SW 1271 (cell line): ENCODE data around the gene CD226.
A peak's percentile ranks its signal among the peaks of the same experiment; 100 is the strongest.
"Not testable (repeated sequence)": the region's sequence is repeated elsewhere in the genome, so short reads cannot be mapped to it uniquely, and the experiment has no call there.

Source experiments
- DNase-seq, 2 experiments: peaks; one replicate each; lab custom pipeline; 2025; lab: John Stamatoyannopoulos, UW

Gene CD226

DNA sequence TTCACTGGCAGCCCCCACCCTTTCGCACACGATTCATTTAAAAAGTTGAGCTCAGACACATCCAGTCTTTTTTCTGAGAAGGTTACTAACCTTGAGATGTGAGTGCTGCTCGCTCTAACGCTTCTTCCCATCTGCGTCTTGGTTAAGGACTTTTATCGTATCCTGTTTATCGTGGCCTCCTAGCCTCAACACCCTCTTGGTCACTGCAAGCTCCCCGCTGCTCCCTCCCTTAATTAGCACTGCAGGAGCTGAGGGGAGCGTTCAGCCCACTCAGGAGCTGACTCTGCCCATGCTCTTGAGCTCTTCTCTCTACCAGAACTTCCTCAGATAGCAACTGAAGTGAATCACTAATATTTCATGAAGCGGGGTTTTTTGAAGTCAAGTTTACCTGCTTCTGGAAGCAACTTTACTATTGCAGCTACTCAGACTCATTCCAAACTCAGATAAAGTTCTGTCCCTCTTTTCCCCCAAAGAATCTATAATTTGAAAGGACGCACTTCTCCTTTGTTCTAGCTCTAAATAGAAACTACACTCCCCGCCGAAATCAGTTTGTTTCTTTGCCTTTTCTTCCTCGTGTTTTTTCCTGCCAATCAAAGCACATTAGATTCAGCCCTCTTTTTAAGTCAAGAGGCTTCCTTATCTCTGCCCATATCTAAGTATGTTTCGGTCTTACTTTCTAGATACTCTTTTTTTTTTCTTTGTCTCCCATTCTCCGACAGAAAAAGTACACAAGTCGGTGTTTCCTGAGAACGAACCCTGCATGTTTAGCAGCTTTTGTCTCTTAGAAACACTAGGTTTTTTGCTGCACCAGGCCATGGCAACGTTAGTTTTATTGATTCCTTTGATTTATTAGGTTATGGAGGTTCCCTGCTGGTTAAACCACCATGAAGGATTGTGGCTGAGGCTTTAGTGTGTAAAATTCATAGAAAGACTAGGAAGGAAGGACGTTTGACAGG lies 9.3 kb upstream of the CD226 start:
- DNase-seq, result no peak

DNA sequence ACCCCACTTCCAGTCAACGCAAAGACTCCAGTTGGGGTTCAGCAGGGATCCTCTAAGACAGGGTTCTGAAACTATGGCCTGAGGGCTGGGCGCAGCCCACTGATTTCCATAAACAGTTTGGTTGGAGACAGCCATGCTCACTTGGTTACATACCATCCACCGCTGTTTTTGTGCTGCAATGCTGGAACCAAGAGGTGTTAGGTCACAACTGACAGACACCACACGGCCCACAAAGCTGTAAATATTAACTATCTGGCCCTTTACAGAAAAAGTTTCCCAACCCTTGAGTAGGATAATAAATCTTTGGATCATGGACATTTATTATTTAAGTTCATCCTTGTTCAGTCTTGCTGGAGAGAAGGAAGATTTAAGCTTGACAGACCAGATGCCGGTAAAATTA lies 8.4 kb upstream of the CD226 start:
- no peak for DNase-seq

DNA sequence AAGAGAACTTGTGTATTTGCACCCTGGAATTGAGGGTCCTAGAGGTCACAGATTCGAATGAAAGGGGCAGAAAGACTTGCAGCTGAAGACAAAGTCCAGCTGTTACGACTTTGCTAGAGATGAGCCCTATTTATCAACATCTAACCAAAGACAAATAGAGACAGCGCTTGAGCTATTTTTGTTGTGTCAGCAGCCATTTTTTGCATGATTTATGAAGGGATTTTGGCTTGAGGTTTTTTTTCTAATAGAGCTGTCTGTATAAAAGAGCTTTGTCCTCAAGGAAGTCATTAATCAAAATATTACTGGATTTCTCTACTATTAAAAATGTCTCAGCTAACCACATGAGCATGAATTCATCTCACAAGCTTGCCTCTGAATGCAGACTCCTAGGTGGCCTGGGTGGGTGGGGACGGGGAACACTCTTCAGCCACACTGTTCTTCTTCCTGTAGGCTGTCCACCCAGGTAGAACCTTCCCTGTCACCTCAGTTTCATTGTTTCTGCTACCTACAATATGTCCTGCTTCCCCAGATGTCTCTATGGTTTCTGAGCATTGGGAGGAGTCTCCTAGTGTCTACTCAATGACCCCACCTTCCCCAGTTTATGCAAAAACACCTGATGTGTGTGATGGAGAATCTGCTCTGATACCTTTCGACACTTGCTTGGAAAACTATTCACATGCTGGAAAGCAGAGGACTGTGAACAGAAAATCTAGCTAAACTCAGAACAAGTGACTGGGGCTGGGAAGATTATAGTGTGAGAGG lies 7.2 kb upstream of the CD226 start:
- no peak for DNase-seq

DNA sequence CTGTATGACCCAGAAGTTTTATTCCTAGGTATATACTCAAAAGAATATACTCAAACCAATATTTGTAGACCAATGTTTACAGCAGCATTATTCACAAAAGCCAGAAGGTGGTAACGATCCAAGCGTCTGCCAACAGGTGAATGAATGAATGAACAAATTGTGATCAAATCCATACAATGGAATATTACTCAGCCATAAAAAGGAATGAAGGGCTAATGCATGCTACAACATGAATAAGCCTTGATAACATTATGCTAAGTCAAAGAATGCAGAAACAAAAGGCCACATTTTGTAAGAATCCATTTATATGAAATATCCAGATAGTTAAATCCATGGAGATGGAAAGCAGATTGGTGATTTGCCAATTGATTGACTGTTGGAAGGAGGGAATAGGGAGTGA lies 5.5 kb upstream of the CD226 start:
- DNase-seq, result no peak

DNA sequence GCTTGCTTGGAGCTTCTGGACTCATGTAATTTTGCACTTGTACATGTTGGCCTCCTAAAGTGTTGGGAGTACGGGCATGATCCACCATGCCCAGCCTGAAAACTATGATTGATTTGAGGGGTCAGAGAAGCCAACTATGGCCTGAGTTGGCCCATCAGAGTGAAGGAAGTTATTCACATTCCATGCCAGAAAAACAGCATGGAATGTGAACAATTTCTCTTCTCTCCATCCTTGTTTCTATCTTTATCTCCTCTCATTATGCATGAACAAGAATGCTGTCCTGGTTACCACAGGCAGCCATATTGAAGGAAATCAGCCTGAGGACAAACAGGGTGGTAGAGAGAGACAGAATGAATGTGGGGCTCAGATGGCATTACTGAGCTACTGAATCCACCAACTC lies 3.5 kb upstream of the CD226 start:
- no peak for DNase-seq

DNA sequence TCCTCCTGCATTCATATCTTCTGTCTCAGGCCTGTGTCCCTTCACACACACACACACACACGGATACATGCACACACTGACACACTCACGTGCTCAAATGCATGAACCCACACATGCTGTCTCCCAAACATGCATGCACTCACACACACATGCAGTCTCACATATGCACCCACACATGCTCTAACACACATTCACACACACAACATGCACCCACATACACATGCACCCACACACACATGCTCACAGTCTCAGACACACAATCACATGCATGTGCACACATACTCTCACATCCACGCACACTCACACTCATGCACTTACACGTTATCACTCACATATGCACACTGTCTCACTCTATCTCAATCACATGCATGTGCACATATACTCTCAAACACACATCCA lies 1.9 kb upstream of the CD226 start:
- DNase-seq, result no peak

DNA sequence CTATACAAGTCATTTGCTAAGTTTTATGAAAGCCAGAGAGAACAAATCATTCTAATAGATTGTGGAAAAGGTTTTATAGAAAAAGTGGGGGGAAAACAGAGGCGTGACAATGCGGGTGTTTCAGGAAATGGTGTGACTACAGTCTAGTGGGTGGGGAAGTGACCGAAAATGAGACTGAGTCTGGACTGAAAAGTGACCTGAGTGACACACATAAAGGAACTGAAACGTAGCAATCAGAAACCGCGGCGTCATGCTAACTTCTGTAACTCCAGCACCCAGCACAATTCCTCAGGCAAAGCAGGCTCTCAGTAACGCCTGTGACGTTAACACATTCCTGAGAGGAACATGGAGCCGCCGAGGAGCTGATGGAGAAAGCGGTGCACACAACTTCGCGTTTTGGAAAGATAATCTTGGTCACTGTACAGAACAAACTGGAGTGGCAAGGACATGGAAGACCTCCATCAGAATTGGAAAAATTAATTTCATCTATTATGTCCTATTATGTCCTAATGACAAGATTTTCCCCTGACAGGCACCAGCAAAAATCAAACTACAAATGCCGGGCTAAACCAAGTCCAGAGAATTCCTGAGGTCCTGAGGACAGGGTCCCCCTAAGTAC lies 1.4 kb upstream of the CD226 start:
- no peak for DNase-seq

DNA sequence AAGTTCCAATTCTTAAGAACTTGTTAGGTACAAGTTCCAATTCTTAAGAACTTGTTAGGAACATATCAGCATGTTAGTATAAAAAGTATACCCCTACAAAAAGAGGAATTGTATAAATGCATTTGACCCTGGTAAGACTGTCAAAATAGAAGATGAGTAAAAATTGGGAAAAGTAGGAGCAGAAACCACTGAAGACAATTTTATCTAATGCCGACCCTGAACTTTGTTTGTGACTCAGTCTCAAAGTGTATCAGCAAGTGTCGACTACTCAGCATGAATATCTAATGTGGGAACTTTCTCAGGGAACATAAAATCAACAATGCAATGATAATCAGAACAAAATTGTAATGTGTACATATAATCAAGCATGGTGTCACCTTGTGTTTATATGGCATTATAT lies 583 bp upstream of the CD226 start:
- DNase-seq, result no peak

DNA sequence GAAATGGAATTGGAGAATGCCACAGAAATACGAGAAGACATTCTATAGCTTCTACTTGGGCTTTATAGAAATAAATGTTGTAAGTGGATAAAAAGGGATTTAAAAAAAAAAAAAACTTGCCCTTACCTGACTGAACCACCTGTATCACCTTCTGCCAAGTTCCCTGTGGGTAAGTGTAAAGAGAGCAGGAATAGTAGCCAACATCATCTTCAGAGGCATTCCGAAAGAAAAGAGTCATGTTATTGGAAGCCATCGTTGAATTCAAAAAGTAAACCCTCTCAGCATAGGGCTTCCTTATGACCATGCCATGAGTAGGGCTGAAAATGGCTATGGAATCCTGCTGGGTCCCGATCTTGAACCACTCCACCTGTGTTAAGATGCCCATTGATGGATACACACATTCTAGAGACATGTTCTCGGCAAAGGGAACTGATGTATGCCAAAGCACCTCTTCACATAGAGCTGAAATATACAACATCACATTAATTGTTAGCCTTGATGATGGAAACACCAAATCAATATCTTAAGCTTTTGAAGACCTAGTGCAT lies 991 bp downstream of the CD226 start:
- DNase-seq, result no peak

DNA sequence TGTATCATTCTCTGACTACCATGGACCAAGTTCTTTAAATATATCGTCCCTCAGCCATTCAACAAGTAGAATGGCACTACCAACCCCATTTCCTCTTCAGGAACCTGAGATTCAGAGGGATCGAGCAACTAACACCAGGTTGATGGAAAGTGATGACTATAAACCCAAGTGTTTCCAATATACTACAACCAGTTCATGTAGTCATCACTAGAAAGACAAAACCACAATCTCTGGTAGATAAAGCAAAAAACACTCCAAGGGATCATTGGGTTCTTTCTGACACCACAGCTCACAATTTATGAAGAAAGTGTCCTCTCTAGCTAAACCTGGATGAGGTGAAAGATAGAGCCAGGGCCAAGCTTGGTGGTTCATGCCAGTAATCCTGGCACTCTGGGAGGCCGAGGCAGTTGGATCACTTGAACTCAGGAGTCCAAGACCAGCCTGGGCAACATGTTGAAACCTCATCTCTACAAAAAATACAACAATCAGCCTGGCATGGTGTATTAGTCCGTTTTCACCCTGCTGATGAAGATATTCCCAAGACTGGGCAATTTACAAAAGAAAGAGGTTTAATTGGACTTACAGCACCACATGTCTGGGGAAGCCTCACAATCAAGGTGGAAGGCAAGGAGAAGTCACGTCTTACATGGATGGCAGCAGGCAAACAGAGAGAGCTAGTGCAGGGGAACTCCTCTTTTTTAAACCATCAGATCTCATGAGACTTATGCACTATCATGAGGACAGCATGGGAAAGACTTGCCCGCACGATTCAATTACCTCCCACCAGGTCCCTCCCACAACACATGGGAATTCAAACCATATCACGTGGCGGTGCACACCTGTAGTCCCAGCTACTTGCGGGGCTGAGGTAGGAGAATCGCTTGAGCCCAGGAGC lies 2.2 kb downstream of the CD226 start:
- no peak for DNase-seq

DNA sequence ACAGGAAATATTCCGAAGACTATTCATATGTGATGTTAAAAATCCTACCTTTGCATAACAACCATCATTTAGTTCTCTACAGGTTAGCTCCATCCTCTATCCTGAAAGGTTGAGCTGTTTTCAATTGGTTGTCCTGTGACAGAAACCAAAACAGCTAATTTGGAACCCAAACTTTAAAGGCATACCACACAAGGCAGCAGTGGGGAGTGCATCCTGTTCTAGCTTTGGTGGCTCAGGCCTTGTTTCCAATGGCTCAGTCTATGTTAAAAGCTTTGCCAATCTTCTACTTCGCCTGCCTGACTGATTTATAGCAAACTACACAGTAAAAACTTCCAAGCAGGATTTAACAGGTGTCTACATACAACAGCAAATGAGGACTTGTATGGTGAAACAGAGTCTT lies 3.2 kb downstream of the CD226 start:
- DNase-seq, result no peak

DNA sequence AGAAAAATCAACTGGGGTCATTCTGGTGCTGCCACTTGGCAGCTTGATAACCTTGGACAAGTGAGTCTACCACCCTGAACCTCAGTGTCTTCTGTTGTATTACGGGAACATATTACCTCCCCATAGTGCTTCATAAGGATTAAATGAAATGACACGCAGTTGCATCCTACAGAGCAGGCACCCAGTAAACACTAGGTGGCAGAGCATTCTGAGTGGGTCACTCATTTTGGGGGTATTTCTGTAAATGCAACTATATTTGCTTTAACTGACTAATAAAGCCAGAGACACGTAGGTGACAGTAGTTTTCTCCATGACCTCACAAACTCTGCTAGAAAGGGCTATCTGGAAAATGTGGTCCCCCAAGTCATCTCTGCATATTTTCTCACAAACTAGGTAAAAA lies 4.7 kb downstream of the CD226 start:
- DNase-seq, result no peak

DNA sequence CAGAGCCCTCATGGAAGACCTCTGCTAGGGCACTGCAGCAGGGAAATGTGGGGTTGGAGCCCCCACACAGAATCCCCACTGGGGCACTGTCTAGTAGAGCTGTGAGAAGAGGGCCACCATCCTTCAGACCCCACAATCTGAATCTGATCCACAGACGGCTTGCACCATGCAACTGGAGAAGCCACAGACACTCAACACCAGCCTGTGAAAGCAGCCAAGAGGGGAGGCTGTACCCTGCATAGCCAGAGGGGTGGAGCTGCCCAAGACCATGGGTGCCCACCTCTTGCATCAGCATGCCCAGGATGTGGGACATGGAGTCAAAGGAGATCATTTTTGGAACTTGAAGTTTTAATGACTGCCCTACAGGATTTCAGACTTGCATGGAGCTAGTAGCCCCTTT lies 6.5 kb downstream of the CD226 start:
- no peak for DNase-seq

DNA sequence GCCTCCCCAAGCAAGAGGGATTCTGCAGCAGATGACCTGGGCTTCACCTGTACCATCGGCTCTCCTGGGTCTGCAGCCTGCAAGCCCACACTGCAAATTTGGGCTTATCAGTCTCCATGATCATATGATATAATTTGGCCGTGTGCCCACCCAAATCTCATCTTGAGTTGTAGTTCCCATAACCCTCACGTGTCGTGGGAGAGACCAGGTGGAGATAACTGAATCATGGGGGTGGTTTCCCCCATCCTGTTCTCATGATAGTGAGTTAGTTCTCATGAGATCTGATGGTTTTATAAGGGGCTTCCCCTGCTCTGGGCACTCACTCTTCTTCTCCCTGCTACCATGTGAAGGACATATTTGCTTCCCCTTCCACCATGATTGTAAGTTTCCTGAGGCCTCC lies 7.9 kb downstream of the CD226 start:
- DNase-seq, result not testable (repeated sequence)

DNA sequence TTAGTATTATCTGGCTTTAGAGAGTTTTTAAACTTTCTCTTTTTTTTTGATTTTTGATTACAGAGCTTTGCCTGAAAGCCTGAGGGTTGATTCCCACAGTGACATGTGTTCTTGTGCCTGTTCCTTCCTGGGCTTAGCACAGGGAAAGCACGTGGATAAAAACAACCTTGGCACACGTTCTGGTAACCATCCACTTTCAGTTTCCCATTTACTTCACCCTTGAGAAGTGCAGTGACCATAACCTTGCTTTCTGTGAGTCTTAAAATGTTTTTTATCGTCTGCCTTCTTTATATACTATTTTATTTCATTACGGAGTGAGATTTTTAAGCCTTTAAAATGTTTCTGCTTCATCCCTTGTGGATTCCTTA lies 11.5 kb downstream of the CD226 start:
- DNase-seq, result no peak

DNA sequence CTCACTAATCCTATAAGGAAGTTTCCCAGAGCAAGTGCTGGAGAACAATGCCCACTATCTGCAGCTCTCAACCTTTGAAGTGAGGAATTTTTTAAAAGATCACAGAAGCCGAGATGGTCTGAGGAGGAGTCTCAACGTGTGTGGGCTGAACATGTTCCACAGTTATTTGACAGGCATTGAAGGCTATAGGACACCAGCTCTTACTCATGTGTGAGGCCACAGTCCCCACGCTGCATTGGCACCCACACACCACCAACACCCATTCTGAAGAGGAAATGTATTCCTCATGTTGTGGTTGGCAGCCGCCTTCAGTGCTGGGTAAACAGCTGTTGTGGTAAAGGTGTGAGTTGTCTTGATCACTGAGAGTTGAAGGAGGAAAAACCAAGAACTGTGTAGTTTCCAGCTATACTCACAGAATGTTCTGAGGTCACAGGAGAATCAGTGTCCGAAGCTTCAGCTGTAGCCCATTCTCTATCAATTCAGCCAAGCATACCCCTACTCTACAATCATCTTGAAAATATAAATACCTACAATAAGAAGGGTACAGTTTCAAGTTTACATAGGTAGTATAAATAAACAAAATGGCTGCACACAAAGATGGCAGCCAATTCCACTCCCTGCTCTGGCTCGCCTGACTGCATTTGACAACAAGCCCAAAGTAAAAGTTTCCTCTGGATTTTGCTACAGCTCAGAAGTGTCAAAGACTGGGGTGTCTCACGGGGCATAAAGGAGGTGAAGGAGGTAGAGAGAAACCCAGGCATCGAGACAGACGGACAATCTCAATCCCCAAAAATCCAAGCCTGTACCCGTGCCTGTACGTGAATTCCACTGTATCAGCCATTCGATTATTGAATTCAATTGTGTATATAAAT lies 12.1 kb downstream of the CD226 start:
- no peak for DNase-seq

DNA sequence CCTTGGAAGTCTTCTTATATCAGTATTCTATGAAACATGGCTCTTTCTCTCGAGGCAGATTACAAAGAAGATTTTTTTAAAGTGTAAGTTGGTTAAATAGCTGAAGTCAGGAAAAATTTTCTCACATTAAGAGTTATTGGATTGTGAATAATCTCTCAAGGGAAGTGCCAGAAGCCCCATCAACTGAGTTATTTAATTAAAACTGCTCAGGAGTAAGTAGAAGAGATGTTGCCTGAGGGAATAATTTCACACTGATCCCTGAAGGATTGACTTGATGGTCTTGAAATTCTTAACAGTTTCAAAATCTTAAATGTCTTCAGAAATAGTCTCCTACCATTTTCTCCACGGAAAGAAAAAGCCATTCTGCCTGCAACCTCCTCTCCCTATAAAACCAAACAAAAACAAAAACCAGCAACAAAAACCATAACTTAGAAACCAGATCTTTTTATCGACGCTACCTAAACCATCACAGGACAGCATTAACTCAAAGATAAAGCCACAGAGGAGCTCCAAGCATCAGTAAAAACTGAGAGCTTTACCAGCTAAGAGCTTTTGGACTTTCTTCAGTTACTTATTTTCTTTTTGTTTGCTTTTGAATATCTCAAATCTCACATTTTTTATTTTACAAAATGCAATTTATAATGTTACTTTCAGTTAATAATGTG lies 12.9 kb downstream of the CD226 start:
- DNase-seq, result no peak

DNA sequence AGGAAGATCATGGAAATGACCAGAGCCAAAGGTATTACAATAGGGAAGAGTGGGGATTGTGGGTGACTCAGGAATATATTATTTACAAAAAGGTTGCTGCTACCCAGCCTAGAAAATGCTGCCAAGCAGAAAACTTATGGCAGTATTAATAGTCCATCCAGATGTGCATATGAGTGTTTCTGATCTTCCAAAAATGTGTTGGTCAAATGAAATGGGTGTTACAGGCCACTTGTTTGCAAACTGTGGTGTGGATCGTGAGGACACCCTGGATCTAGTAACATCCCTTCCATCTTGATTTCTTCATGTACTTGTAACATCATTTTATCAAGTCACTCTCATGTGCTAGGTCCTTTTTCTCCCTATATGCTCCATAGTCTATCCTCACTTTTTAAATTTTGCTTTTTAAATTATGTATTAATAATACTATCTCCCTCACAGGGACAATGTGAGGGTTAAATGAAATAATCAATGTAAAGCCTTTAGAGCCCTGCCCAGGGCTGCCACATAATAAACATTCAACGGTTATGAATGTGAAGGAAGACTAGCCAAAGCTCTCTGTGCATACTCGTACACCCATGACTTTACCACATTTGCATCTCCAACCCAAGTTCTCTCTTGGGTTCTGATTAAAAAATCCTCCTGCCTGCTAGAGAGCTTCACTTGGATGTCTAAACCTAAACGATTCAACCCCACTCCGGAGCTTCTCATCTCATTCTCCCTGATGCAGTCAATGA lies 18.5 kb downstream of the CD226 start:
- DNase-seq, result no peak

DNA sequence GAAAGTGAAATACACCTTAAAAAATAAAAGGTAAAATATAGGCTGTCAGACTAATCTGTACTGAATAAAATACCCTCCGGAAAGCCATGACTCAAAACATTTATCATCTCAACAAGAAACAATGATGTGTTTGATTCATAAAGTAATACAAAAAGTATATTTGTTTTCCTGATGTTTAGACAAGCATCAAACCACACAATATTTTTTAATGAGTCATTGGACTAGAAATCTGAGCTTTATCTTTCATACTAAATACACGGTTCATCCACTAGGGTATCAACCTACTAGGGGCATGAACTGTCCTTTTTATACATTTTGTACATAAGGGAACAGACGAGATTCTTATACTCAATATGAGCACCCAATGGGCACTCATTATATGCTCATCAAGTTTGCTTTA lies 31.3 kb downstream of the CD226 start:
- peak in 1 of 2 experiments; percentile 3 for DNase-seq
